GM19099 (cell line): ENCODE data around the gene ZNF578.

ENCODE experiments used
- POLR2A ChIP-seq: IDR thresholded peaks from 3 replicates; pipeline ENCODE4 v1.6.1; 2011; ENCODE audit warnings: low read depth; ENCODE audit not compliant: insufficient read length; ENCODE audit errors: extremely low read depth

ZNF578 gene

GRCh38 chr19:52453324-52454094 lies at the start of gene ZNF578:
Gene ZNF578 (plus strand): TSS chr19:52453553. CDS start chr19:52501846, 48,293 bp downstream.
- no peak for TF ChIP-seq POLR2A

GRCh38 chr19:52410276-52410675 lies 43.1 kb upstream of the ZNF578 start:
- TF ChIP-seq POLR2A = no peak

- no peak for TF ChIP-seq POLR2A
These were observed 37.6 kb upstream of the ZNF578 start for GRCh38 chr19:52415711-52416110.

- TF ChIP-seq POLR2A = no peak
These were observed 24.4 kb upstream of the ZNF578 start, which contains the start of gene ZNF534 for GRCh38 chr19:52428937-52429336. Gene ZNF534 (plus strand): TSS chr19:52429148. CDS start chr19:52431475, 2,327 bp downstream.

- no peak for TF ChIP-seq POLR2A
These were observed 11.2 kb upstream of the ZNF578 start for GRCh38 chr19:52442179-52442578.

- no peak for TF ChIP-seq POLR2A
These were observed 8.8 kb upstream of the ZNF578 start for GRCh38 chr19:52444506-52444905.

- no peak for TF ChIP-seq POLR2A
These were observed 2.1 kb upstream of the ZNF578 start for GRCh38 chr19:52451241-52451640.

- no peak for TF ChIP-seq POLR2A
These were observed 11.6 kb downstream of the ZNF578 start for GRCh38 chr19:52464798-52465470.

GRCh38 chr19:52473655-52474350 lies 20.4 kb downstream of the ZNF578 start:
- no peak for TF ChIP-seq POLR2A

GRCh38 chr19:52474351-52475127 lies 21.2 kb downstream of the ZNF578 start:
- TF ChIP-seq POLR2A = no peak

GRCh38 chr19:52492201-52492993 lies 39.0 kb downstream of the ZNF578 start:
- TF ChIP-seq POLR2A = no peak

GRCh38 chr19:52492994-52493470 lies 39.7 kb downstream of the ZNF578 start:
- no peak for TF ChIP-seq POLR2A

- no peak for TF ChIP-seq POLR2A
These were observed 41.2 kb downstream of the ZNF578 start for GRCh38 chr19:52494518-52494917.

GRCh38 chr19:52498571-52498970 lies 45.2 kb downstream of the ZNF578 start:
- no peak for TF ChIP-seq POLR2A

GRCh38 chr19:52507266-52507665 lies 53.9 kb downstream of the ZNF578 start:
- TF ChIP-seq POLR2A = no peak

GRCh38 chr19:52516191-52516590 lies 62.8 kb downstream of the ZNF578 start:
- no peak for TF ChIP-seq POLR2A
